GM03348 (cell line): Measurements from ENCODE around the gene CDH11.

ENCODE experiments used
- DNase-seq: peaks from one replicate; pipeline ENCODE4 v3.0.0; 2012; ENCODE audit warnings: low spot score

The CDH11 gene

GRCh38 chr16:64907844-64908243 lies 214.0 kb downstream of the CDH11 start:
- no peak for DNase-seq

- no peak for DNase-seq
Measured at GRCh38 chr16:64903770-64904169, 218.1 kb downstream of the CDH11 start.

DNA sequence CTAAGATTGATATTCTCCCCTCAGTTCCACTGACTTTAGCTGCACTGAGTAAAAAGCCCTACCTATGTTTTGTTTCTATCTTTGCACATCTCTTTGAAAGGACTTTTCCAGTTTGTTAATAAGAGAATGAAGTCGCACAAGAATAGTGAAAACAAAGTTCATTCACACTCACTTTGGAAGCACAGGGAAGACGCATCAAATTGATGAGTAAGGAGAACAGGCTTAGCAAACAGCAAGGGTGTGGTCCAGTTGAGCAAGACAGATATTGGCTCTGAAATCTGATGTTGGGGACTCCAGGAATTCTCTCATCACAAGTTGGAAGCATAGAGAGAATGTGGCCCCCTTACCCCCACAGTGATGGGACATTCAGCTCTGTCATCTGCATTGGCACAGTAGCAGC lies 221.3 kb downstream of the CDH11 start:
- DNase-seq, result peak; percentile 11

DNA sequence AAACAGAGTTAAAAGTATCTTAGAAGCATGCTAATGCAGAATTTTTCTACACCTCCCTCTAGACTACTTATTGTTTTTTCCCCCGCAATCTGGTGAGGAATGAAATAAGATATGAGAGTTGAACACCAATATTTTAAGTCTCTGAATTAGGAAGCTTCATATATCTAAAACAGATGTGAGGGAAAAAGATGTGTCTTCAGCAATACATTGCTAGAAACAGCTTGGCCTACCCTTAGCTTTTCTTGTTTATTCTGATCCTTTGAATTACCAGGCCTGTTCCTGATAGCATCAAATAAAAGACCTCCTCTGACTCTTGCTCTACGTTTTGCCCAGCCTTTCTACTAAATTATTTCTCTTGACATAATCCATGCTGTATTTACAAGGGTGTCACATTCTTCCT lies 221.8 kb downstream of the CDH11 start:
- DNase-seq, result no peak

GRCh38 chr16:64898159-64898558 lies 223.7 kb downstream of the CDH11 start:
- no peak for DNase-seq
